Measurements from ENCODE around the gene SYCN. TPM values are rescaled to one million over a fixed set of nuclear protein-coding genes. Genes with fewer than 3 reads are reported as not detected.

The SYCN gene
- total and polyA plus RNA-seq, 2 donors (not counting 1 experiment from before 2014, with no cell fraction given) = not detected

DNA sequence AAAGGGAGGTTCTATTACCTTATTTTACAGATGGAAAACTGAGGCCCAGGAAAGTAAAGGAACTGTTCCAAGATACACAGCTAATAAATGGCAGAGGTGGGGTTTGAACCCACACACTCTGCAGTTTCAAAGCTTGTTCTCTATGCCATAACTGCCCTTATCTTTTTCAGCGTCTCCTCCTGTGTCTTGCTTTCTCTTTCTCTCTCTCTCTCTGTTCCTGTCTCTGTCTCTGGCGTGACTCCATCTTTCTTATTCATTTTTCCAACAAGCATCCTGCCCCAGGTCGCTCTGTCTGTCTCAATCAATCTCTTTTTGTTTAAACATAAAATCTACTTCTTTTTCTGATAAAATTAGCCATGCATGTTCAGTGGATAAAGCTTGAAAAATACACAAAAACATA, 47.8 kb upstream of the SYCN start:
- TF ChIP-seq, protein P1, sequence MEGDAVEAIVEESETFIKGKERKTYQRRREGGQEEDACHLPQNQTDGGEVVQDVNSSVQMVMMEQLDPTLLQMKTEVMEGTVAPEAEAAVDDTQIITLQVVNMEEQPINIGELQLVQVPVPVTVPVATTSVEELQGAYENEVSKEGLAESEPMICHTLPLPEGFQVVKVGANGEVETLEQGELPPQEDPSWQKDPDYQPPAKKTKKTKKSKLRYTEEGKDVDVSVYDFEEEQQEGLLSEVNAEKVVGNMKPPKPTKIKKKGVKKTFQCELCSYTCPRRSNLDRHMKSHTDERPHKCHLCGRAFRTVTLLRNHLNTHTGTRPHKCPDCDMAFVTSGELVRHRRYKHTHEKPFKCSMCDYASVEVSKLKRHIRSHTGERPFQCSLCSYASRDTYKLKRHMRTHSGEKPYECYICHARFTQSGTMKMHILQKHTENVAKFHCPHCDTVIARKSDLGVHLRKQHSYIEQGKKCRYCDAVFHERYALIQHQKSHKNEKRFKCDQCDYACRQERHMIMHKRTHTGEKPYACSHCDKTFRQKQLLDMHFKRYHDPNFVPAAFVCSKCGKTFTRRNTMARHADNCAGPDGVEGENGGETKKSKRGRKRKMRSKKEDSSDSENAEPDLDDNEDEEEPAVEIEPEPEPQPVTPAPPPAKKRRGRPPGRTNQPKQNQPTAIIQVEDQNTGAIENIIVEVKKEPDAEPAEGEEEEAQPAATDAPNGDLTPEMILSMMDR (IDR thresholded peaks at IDR 0.05) = no peak
- CTCF ChIA-PET = no interaction called here
- Mint-ChIP-seq H3K9me3 (ENCODE audit: insufficient read depth) (no peaks in the 10 kb centered on the region), H3K27ac (no peak overlapping the region), H3K4me3 (no peak overlapping the region), H3K27me3 (peaks cover 9% of the 10 kb centered on the region), H3K4me1 (no peaks in the 10 kb centered on the region)
- Histone ChIP-seq H3K4me2 (replicated peaks; ENCODE audit: low read depth, low read length, poor library complexity, severe bottlenecking) (no peak overlapping the region), H3K36me3 (replicated peaks in 1 of 2; ENCODE audit: control extremely low read depth in 1 of 2, control insufficient read depth in 1 of 2, extremely low read depth in 1 of 2, insufficient read depth in 2 of 2, low read length in 1 of 2) (no peaks in the 10 kb centered on the region), H3K4me3 (ENCODE audit: control extremely low read depth in 1 of 5, extremely low read depth in 1 of 5, insufficient read depth in 1 of 5, low read depth in 2 of 5, low read length in 4 of 5) (no peak overlapping the region), H3K9me3 (ENCODE audit: control extremely low read depth in 1 of 3, control insufficient read depth in 2 of 3, insufficient read depth in 1 of 3, low read length in 2 of 3) (peaks cover 0 to 6% (median 0%) of the 10 kb centered on the region in 3 donors), H3K27ac (ENCODE audit: low read length in 2 of 2) (no peak overlapping the region), H3K79me2 (ENCODE audit: control insufficient read depth, insufficient read depth, low read length) (no peaks in the 10 kb centered on the region), H2AFZ (ENCODE audit: insufficient read depth, low read depth, low read length, poor library complexity, severe bottlenecking) (peak overlapping the region; percentile 49), H3K4me1 (ENCODE audit: control insufficient read depth in 2 of 2, insufficient read depth in 2 of 2, low read length in 2 of 2) (peaks cover 9 to 11% of the 10 kb centered on the region in 2 donors), H3K27me3 (replicated peaks in 1 of 4; ENCODE audit: control extremely low read depth in 1 of 4, control insufficient read depth in 3 of 4, insufficient read depth in 4 of 4, low read length in 3 of 4) (peaks cover 0 to 19% (median 4%) of the 10 kb centered on the region in 4 experiments), H3K9ac (ENCODE audit: low read length) (no peak overlapping the region), H4K20me1 (ENCODE audit: control insufficient read depth, insufficient read depth, low read length, poor library complexity, severe bottlenecking) (no peaks in the 10 kb centered on the region)
- POLR2A ChIA-PET = no interaction called here
- DNase-seq (no peak), ATAC-seq (ENCODE audit: low read depth) (no peak)
- 35% methylated on average over 2 of the region's 3 CpGs for WGBS (ENCODE audit: insufficient coverage)
- intact Hi-C loops (cut with micrococcal nuclease) = no loop called here

GRCh38 chr19:39251081-39251480, 47.0 kb upstream of the SYCN start:
- DNase-seq = no peak

More at GRCh38 chr19:39251081-39251480, 47.0 kb upstream of the SYCN start:
- H3K9ac ChIP-seq (ENCODE audit: low read length) = no peak overlapping the region
- H4K20me1 ChIP-seq (ENCODE audit: control insufficient read depth, insufficient read depth, low read length, poor library complexity, severe bottlenecking) = no peaks in the 10 kb centered on the region
- ChIA-PET CTCF (no interaction called here), POLR2A (no interaction called here)
- H3K4me2 ChIP-seq (replicated peaks; ENCODE audit: low read depth, low read length, poor library complexity, severe bottlenecking) = no peak overlapping the region
- no CpG with 5 or more reads among the region's 5 CpGs for WGBS (ENCODE audit: insufficient coverage)
- no peak overlapping the region for H2AFZ ChIP-seq (ENCODE audit: insufficient read depth, low read depth, low read length, poor library complexity, severe bottlenecking)
- Mint-ChIP-seq H3K27ac (no peak overlapping the region), H3K9me3 (ENCODE audit: insufficient read depth) (no peaks in the 10 kb centered on the region), H3K4me1 (no peaks in the 10 kb centered on the region), H3K4me3 (no peak overlapping the region), H3K27me3 (peaks cover 9% of the 10 kb centered on the region)
- H3K36me3 ChIP-seq (replicated peaks in 1 of 2; ENCODE audit: control extremely low read depth in 1 of 2, control insufficient read depth in 1 of 2, extremely low read depth in 1 of 2, insufficient read depth in 2 of 2, low read length in 1 of 2) = no peaks in the 10 kb centered on the region
- no peaks in the 10 kb centered on the region for H3K79me2 ChIP-seq (ENCODE audit: control insufficient read depth, insufficient read depth, low read length)
- peaks cover 0 to 2% (median 0%) of the 10 kb centered on the region in 3 donors for H3K9me3 ChIP-seq (ENCODE audit: control extremely low read depth in 1 of 3, control insufficient read depth in 2 of 3, insufficient read depth in 1 of 3, low read length in 2 of 3)
- no peak overlapping the region for H3K27ac ChIP-seq (ENCODE audit: low read length in 2 of 2)
- peaks cover 0 to 15% (median 3%) of the 10 kb centered on the region in 4 experiments for H3K27me3 ChIP-seq (replicated peaks in 1 of 4; ENCODE audit: control extremely low read depth in 1 of 4, control insufficient read depth in 3 of 4, insufficient read depth in 4 of 4, low read length in 3 of 4)
- intact Hi-C loops (cut with micrococcal nuclease) = no loop called here
- no peak overlapping the region for H3K4me3 ChIP-seq (ENCODE audit: control extremely low read depth in 1 of 5, extremely low read depth in 1 of 5, insufficient read depth in 1 of 5, low read depth in 2 of 5, low read length in 4 of 5)
- H3K4me1 ChIP-seq (ENCODE audit: control insufficient read depth in 2 of 2, insufficient read depth in 2 of 2, low read length in 2 of 2) = peaks cover 9 to 12% of the 10 kb centered on the region in 2 donors
- TF ChIP-seq EZH2 (IDR thresholded peaks at IDR 0.05; ENCODE audit: borderline replicate concordance, insufficient read depth, low read depth, low read length, poor library complexity, severe bottlenecking) = no peak
- TF ChIP-seq, protein P1 (IDR thresholded peaks at IDR 0.05) = no peak
- no peak for ATAC-seq (ENCODE audit: low read depth)
